GM12874 (cell line): ENCODE data around the gene FITM1.

Experiments
- TF ChIP-seq, protein P1 (sequence below): IDR thresholded peaks from 2 replicates; pipeline ENCODE4 v1.5.1; 2011; ENCODE audit warnings: low read depth, mild to moderate bottlenecking, control low read depth, low read length, moderate library complexity; ENCODE audit not compliant: insufficient read depth

FITM1 gene

DNA sequence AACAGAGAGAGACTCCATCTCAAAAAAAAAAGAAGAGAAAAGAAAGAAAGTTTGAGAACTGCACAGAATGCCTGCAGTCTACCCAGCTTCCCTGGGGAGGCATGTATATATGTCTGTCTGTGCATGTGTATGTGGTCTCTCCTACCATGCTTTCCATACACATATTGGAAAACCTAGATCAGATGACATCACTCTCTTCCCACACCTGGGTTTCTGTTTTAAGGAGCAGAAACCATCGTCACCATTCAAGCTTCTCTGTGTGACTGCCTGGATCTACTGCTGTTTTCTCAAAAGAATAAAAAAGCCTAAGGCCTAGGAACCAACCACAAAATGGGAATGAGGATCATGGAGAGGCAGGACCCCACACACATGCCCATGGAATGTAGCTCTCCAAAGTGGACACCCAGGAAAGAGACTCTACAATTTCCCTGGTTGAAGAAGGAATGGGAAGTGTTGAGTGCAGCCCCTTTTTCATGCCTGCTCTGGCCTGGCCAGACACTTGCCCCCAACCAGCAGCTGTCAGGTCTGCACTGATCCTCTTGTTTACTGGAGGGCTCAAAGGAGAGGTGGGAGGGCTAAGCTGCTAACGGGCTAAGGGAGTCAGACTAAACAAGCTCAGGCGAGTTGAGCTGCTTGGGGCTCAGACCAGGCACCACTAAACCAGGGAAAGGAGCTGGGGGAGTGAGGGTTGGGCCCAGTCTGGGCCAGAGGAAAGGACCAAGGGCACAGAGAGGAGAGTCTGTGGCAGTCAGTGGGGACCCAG, 44.1 kb upstream of the FITM1 start:
- TF ChIP-seq, protein P1, sequence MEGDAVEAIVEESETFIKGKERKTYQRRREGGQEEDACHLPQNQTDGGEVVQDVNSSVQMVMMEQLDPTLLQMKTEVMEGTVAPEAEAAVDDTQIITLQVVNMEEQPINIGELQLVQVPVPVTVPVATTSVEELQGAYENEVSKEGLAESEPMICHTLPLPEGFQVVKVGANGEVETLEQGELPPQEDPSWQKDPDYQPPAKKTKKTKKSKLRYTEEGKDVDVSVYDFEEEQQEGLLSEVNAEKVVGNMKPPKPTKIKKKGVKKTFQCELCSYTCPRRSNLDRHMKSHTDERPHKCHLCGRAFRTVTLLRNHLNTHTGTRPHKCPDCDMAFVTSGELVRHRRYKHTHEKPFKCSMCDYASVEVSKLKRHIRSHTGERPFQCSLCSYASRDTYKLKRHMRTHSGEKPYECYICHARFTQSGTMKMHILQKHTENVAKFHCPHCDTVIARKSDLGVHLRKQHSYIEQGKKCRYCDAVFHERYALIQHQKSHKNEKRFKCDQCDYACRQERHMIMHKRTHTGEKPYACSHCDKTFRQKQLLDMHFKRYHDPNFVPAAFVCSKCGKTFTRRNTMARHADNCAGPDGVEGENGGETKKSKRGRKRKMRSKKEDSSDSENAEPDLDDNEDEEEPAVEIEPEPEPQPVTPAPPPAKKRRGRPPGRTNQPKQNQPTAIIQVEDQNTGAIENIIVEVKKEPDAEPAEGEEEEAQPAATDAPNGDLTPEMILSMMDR = no peak

DNA sequence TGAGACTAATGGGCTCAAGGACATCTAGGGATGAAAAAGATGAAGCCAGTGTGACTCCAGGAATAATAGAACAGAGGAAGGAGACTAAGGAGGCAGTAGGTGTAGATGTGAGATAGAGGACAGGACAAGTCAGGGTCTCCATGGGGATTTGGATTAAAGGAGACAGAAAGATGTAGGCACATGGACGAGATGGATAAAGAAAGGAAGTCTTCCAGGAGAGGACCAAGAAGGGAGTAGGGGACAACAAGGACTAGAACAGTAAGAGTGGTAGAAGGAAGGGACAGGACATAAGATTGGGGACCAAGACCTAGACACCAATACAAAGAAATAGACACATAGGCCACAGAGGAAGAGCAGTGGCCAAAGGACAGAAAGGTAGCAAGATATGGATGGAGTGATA, 43.5 kb upstream of the FITM1 start:
- TF ChIP-seq, protein P1 = no peak

DNA sequence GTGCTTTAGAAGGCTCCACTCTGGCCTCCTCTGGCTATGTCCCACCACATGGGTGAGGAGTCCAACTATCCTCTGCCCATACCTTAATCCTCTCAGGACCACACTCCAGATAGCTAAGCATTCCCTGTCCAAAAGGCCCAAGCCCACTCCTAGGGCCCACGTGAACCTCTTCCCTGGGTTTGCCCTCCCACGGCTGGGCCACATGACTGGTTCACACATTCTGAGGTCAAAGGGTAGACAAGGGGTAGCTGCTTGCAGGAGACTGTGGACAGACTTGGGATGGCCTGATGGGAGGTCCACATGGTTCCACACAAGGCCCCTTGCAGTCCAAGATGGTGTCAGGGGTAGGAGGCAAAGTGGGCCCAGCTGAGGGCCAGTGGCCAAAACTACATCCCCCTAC, 42.4 kb upstream of the FITM1 start:
- TF ChIP-seq, protein P1 = no peak

DNA sequence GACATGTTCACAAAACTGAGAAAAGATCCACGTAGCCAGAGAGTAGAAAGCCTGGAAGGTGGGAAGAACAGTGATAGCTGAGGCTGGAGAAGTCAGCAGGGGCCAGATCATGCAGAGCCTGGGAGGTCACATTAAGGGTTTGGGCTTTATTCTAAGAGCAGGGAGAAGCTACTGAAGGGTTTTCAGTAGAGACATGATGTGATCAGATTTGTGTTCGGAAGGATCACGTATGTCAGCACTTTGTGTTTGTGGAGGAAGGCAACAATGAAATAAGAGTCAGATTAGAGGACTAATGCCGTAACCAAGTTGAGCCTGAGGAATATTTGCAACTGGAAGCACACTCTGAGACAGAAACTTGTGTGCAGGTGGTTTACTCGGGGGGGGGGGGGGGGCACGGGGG, 40.6 kb upstream of the FITM1 start:
- TF ChIP-seq, protein P1 = no peak

DNA sequence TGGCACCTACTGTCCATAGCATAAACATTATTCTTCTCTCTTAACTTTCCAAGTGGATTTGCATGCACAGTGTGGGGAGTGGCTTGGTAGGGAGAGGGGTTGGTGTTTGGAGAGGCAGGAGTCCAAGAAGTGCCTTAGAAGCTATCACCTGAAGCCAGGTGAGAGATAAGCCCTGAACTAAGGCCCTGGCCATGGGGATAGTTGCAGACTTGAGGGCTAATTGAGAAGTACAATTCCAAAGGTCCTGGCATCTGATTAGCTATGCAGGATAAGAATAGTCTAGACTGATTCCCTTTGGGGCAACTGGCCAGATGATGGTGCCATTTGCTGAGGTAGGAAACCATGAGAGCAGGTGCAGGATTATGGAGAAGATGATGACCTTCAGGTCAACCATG, 38.4 kb upstream of the FITM1 start:
- TF ChIP-seq, protein P1 = no peak

DNA sequence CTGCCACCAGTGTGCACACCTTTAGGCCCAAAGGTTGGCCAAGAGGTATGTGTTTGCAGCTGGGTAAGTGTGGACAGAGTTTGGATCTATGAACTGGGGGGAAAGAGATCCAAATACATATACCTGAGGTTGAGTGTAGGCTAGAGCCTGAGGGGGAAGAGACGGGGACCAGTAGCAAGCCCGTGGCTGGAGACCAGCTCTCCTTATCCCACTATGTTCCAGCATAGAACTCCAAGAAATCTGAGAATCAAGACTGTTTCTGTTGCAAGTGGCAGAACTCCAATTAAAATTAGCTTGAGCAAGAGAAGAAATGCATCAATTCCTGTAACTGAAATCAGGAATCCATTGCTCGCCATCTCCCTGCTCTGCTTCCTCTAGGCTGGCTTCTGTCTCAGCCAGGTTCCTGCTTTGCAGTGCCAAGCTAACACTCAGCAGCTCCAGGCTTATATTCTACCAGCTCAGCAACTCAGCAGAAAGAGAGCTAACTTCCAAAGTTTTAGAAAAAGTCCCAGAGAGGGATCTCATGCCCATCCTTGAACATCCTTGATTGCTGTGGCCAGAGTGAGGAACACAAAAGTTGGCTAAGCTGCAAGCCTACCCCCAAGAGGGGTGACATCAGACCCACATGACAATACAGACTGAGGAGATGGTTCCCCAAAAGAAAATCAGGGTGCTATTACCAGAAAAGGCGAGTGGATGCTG, 37.8 kb upstream of the FITM1 start:
- TF ChIP-seq, protein P1 = no peak

DNA sequence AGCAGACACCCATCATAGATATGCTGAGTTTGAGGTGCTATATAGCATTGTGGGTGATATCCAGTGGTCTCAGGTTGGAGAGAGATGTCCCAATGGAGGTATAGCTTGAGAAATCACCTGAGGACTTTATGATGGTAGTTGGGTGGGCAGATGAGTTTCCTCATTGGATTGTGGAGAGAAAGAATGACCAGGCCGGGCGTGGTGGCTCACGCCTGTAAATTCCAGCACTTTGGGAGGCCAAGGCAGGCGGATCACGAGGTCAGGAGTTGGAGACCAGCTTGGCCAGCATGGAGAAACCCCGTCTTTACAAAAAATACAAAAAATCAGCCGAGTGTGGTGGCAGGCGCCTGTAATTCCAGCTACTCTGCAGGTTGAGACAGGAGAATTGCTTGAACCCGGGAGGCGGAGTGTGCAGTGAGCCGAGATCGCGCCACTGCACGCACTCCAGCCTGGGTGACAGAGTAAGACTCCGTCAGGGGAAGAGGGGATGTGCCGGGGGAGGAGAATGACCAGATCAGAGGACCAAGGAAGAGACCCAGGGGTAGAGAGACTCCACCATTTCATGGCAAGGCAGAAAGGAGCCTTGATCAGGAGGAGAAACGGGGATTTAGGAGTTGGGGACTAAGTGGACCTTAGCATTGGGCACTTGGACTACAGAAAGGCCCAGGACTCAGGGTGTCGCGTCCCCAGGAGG, 37.1 kb upstream of the FITM1 start:
- TF ChIP-seq, protein P1 = no peak
